Activated CD8-positive, alpha-beta memory T cell treated with anti-CD3 and anti-CD28 coated beads, Interleukin-2, amount 50 U/mL, for 48 hours (primary cell): Measurements from ENCODE around the gene PLXNA2.

ENCODE experiments used
- DNase-seq: peaks from one replicate; pipeline ENCODE4 v3.0.0-alpha.2; 2020

Gene PLXNA2

GRCh38 chr1:208007938-208008342 is 236.2 kb downstream of the PLXNA2 start:
- DNase-seq = no peak

- no peak for DNase-seq
These were observed 236.8 kb downstream of the PLXNA2 start for GRCh38 chr1:208007319-208007937.

DNA sequence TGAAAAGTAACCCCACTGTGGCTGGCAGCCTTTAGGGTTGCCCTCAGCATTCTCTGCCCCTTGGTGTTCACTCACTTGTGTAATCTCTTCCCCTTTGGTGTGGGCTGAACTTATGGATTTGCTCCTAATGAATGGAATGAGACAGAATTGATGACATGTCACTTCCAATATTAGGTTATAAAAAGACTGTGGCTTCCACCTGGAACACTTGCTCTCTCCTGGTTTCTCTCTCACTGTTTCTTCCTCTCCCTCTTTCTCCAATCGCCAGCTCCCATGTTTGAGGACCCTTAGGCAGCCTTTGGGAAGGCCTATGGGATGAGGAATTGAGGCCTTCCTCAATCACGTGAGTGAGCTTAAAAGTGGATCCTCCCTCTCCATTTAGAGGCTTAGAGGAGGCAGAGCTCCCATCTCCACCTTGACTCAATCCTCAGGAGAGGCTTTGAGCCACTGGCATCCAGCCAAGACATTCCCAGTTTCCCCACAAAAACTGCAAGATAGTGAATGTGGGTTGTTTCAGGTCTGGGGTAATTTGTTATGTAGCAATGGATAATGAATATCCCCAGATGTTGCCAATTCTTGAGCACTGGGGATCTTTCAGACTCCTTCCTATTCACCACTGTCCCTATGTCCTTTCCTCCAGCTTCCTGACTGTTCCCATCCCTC is 237.8 kb downstream of the PLXNA2 start:
- no peak for DNase-seq

GRCh38 chr1:208004851-208005250 is 239.3 kb downstream of the PLXNA2 start:
- no peak for DNase-seq

- no peak for DNase-seq
These were observed 240.9 kb downstream of the PLXNA2 start for GRCh38 chr1:208003241-208003640.

DNA sequence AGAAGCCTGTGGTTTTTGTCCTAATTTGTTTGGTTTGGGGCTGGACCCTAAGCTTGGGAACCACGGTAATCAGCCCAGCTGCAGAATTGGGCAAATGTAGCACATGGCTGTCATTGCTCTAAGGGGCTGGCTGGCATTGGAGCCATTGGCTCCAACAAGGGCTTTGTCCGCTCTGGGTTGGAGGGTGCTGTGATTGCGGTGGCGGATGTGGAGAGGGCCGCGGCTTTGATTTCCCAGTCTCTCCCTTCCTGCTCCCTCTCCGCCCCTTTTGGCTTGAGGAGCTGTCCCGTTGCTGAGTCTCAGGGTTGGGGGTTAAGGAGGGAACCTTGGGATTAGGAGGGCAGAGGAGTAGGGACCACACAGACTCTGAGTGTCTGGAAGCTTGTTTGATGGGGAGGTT is 241.5 kb downstream of the PLXNA2 start:
- no peak for DNase-seq

DNA sequence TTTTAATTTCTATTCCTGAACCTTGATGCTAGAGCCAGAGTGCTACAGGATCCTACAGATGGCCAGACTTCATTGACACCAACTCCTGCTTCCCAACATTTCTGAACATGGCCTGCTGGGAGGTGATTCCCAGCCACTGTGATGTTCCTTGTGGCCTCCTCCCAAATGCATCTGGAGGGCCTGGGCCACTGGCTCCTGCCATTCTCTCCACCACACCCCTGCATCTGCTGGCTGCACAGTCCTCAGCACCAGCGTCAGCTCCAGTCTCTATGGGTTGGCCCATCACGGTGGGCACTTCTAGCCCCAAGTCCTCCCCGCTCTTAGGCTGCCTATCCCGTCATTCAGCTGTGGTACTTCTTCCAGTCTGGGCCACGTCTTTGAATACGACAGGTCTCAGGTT is 242.1 kb downstream of the PLXNA2 start:
- no peak for DNase-seq

DNA sequence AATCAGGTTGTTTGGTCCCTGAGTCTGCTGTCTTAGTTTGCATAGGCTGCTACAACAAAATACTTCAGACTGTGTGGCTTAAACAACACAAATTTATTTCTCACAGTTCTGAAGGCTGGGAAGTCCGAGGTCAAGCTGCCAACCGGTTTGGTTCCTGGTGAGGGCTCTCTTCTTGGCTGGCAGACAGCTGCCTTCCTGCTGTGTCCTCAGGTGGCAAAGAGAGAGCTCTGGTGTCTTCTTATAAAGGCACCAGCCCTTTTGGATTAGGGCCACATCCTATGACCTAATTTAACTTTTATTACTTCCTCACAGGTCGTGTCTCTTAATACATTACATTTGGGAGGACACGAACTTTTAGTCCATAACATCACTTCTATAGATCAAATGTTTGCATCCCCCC is 243.7 kb downstream of the PLXNA2 start:
- no peak for DNase-seq

DNA sequence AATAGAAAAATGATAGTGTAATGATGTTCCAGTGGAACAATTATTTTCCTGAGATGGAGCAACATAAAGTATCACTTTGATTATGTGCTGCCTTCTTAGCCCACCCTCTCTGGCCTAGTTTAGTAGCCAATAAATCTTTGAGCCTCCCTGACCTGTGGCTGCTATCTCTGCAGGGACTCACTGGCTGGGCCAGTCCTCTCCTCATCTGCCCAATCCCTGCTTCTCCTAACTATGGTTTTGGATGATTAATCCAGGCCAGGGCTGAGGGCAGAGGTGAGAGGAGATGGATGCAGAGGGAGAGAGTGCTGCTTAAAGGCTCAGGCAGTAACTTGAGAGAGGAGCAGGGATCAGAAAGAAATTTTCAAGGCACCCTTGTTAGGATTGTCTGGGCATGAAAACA is 244.2 kb downstream of the PLXNA2 start:
- no peak for DNase-seq

GRCh38 chr1:207999274-207999915 is 244.8 kb downstream of the PLXNA2 start:
- DNase-seq = no peak

DNA sequence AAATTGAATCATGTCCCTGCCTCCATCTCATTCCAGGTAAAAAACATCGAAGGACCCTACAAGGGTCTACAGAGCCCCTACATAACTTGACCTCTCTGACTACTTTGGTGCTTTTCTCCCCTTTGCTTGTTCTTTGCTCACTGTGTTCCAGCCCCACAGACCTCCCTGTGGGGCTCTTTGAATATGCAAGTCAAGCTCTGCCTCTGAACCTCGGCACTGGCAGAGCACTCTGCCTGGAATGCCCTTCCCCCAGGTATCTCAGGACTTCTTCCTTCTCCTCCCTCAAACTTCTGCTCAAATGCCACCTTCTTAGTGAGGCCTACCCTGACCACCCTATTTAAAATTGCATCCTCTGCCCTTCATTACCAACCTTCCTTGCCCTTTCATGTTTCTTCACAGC is 245.5 kb downstream of the PLXNA2 start:
- DNase-seq = no peak

DNA sequence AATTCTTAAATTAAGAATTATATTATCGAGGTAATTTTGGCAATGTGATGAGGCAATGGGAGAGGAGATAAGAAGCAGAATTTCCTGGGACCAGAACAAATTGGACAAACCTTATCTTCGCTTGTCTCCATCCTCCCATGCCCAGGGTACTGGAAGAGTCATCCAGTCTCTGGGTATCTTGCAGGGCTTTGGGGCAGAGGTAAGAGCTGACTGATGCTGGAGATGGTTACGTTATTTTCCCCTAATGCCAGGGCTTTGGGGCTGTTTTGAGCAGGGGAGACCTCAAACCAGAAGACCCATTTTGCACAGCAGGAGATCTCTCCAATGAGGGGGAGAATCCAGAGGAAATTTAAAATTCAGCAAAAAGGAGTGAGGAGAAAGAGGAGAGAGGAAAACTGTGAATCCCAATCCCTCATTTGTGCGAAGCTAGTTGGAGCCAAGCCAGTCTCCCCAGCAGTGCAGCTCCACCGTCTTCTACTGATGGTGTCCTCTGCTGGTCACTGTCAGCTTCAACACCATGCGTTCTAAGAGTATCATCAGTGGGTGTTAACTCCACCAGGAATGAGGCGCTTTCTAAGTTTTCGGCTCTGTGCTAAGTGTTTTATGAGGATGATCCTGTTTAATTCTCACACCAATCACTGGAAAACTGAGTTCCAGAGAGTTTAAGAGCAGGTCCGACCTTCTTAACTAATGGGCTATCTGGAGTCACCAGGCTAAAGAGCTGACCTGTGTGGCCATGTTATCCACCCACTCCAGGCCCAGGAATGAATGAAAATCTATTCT is 246.5 kb downstream of the PLXNA2 start:
- peak; percentile 65 for DNase-seq

DNA sequence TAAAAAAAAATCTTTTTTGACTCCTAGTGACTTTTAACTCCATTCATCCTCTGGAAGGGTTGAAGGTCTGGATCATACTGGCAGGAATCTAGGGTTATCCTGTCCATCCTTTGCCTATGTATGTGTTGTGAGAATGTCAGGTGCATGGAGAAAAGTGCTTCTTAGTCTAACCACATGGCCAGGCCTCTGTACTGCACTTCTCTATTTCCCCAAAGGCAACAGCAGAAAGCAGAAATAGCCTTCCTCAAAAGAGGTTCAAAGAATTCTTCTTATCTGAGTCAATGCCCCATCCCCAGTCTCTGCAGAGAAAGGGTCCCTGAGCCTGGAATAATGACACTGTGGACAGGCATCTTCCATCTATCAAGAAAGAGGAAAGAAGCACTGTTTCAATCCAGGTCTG is 247.5 kb downstream of the PLXNA2 start:
- no peak for DNase-seq

DNA sequence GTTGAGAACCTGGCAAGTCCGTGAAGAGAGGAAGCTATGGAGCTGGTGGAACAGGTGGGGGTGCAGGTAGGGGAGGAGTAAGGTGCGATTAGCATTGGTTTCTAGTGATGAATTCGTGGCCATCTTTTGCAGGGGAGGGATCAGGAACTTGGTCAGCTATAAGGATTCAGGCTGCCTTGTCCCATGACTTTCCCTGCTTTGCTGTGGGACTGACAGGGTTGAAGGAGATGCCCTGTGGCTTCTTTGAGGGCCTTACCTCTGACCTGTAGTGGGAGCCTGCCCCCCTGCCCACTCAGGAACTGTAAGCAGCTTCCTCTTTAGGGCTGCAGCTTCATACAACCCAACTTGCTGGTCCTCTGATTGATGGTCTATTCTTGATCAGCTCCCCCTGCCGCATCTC is 248.6 kb downstream of the PLXNA2 start:
- no peak for DNase-seq

DNA sequence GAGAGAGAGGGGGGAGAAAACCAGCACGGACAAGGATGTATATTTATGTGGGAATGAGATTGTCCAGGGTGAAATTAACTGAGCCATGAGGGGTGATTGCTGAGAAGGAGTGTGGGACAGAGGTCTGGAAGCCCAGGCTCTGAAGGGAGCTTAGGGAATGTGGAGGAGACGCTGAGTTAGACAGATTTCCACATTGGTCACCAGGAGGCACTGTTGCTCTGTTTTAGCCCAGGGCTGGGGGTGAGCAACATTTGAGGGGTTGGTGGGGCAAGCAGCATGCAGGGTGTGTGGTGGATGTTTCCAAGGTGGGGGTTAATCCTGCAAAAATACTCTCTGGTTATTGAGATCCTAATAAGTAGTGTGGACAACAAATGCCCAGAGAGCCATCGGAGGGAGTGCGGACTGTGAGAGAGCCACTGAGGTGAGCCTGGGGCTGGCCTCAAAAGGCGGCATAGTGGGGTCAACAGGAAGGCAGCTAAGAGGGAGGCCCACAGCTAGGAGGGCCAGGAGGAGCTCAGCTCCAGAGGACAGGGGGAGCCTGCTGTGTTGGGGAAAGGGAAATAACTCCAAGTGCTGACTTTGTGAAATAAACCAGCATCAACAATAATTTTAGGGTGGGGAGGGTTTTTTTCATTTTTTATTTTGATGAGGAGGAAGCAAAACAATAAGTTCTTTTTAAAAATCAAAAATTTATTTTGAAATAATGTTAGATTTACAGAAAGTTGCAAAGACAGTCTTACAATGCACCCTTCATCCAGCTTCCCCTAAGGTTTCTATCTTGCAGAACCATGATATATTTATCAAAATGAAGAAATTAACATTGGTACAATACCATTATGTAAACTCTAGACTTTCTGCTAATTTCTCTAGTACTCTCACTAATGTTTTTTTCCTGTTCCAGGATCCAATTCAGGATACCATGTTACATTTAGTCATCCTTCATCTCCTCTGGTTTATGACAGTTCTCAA is 250.4 kb downstream of the PLXNA2 start:
- DNase-seq = no peak

DNA sequence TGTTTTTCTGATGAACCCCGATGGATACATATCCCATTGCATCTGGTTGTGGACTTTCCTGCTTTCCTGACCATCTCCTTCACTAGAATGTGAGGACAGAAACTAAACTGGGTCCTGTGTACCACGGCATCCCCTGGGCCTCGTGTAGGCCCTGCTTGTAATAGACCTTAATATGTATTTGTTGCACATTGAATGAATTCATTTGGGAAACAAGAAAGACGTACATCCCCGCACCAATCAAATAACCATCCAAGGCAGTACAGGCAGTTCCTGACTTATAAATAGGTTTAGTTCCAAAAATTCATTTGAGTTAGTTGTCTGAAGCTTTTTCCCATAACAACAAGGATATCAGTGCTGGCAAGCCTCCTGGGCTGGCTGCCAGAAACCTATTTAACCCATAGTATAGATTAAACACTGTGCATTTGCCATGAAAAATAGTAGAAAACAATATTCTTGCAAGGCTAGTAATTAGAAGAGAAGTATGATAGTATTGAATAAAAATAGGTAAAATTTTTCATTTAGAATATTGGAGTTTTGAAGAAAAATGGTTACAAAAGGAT is 251.4 kb downstream of the PLXNA2 start:
- no peak for DNase-seq

DNA sequence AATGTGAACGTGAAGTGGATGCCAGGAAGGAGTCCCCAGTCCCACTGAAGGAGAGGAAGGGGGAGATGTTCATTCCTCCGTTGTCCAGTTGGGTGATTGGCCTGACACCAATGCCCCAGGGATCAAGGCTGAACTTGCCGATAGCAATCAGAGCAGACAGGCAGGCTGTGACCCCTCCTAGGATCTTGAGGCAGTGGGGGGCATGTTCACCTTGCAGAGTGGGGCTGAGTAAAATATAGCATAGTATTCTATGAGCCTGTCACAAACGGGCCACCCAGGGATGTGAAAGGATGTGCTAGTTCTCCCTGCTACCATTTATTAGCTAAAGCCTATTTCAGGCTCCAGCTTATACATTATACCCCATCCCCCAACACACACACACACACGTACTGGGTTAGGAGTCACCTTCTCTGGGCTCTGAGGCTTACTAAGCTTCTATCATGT is 252.6 kb downstream of the PLXNA2 start:
- no peak for DNase-seq

DNA sequence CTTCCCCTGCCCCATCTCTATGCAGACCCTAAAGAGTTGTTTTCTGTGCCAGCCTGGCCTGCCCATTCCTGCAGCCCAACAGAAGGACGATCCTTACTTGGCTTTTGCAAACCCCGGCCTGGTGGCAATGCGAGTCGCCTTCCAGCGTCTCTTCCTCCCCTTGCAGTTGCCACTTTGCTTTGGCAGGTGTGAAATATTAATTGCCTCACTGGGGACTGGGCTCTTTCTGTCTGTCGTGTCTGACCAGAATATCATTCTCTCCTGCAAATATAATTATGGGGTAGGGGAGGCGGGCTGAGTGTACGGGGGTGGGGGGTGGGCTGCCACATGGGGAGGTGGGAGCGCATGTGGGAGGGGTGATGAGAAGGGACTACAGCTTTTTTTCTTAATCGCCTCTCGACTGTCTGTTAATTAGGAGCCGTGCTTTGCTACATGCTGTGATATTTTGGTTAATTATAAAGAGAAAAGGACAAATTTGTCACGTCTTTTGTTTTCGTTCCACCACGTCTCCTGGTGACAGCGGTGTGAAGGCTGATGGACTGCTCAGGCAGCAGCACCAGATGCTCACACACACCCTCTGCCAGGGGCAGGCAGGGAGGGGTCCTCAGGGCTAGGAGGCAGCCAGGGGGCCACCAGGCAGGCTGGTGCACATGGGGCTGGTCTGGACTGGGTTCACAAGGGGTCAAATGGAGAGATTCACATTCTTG is 253.2 kb downstream of the PLXNA2 start:
- no peak for DNase-seq

DNA sequence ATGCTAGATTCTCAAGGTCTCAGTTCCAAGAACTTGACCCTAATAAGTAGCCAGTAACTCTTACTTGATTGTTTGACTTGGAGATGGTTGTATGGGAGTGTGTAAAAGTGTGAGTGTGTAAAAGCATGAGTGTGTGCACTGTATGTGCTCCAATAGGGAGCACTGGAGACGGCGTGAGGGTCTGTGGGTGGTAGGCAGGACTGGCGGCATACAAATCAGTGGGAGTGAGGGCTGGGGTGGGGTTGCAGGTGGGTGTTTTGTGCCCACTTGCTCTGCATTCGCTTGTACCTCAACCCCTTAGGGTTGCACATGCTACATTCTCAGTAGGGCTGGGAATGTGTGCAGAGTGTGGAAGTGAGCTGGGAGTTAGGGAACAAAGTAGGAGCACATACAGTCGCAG is 253.7 kb downstream of the PLXNA2 start:
- DNase-seq = no peak

DNA sequence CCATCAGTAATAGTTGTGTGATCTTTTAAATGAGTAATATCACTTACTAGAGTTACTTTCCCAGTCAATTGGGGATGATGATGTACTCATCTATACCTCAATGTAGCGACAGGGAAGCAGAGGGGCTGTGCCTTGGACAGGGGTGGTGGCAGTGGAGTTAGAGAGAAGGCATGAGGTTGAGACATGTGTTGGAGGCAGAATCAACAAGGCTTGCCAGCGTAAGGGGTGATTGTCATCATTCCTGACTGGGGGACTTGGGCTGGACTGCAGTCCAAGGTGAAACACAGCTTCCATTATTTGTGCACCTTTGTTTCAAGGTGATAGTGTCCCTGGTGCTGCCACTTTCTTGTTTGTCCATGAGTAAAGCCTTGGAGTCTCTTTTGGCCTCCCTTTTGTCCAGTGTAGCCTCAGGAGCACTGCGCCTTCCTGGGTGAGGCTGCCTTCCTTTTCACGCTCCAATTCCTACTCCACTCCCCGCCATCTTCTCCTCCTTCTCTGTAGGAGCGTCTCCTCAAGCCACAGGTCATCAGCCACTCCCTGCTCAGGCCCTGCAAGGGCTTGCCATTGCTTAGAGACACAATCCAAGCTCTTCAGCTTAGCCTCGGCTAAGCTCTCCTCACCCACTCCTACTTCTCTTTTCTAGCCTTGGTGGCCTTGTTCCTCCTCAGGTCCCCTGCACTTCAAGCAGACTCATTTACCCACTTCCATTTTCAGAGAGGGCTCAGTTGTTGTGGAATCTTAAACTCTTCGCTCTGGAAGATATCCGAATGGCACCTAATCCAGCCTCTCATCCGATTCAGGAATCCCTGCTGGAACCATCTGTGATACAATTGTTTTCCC is 255.6 kb downstream of the PLXNA2 start:
- no peak for DNase-seq
